ENCODE data around the gene EGLN3.

DNA sequence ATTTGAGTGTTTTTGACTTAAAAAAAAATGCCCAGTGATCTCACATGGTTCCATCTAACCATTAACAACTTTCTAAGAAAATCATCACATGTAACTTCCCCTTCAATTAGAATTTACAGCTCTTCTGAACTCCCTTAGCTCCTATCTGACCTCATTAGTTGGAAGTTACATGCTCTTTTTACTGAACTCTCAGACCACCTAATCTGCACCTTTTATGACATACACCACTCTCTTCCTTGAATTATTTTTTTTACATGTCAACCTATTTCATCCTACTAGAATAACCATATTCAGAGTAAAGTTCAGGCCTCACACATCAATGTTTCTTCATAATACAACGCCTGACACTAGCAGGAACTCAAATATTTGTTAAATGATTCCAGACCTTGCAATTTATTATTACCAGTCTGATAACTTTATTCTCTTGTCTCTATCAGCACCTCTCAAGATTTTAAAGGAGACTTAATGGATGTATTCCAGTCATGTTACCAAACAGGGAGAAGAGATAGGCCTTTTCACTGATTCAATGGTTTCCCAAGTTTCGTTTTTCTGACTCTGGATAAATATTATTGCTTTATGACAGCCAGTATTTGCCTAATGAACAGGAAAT is 21.0 kb downstream of the EGLN3 start:
- TF ChIP-seq, protein P1, sequence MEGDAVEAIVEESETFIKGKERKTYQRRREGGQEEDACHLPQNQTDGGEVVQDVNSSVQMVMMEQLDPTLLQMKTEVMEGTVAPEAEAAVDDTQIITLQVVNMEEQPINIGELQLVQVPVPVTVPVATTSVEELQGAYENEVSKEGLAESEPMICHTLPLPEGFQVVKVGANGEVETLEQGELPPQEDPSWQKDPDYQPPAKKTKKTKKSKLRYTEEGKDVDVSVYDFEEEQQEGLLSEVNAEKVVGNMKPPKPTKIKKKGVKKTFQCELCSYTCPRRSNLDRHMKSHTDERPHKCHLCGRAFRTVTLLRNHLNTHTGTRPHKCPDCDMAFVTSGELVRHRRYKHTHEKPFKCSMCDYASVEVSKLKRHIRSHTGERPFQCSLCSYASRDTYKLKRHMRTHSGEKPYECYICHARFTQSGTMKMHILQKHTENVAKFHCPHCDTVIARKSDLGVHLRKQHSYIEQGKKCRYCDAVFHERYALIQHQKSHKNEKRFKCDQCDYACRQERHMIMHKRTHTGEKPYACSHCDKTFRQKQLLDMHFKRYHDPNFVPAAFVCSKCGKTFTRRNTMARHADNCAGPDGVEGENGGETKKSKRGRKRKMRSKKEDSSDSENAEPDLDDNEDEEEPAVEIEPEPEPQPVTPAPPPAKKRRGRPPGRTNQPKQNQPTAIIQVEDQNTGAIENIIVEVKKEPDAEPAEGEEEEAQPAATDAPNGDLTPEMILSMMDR (IDR thresholded peaks at IDR 0.05) = no peak
- TF ChIP-seq POLR2A (IDR thresholded peaks at IDR 0.05) = no peak
- no peak for TF ChIP-seq POLR2AphosphoS5 (IDR thresholded peaks at IDR 0.05)
- TF ChIP-seq EP300 (IDR thresholded peaks at IDR 0.05) = no peak

All from upper lobe of left lung (tissue), 4 donors.